Muscle of arm (tissue), 12 donors: ENCODE measurements around the gene INTS7. TPM values are rescaled to one million over a fixed set of nuclear protein-coding genes. Genes with fewer than 3 reads are reported as not detected.

ENCODE experiments used
- DNase-seq: peaks from one replicate; pipeline ENCODE4 v3.0.0-alpha.2; 2013
- polyA plus RNA-seq, 12 donors: library from polyadenylated mRNA; unstranded; fragments of 120-200 nt; gene quantifications; one replicate each; pipeline ENCODE4 v1.2.1, GENCODE V29; 2013; ENCODE audit not compliant: insufficient read length in 12 of 12

The INTS7 gene
- polyA plus RNA-seq, 12 donors, result 8.5 to 19.4 (median 14.9) TPM; not detected in 1

- DNase-seq, result no peak
Measured at GRCh38 chr1:211909395-211909794, 126.0 kb downstream of the INTS7 start.

- DNase-seq, result no peak
Measured at GRCh38 chr1:211908951-211909350, 126.4 kb downstream of the INTS7 start.

- DNase-seq, result no peak
Measured at GRCh38 chr1:211908453-211908852, 126.9 kb downstream of the INTS7 start.

- no peak for DNase-seq
Measured at GRCh38 chr1:211903490-211904245, 131.7 kb downstream of the INTS7 start.

GRCh38 chr1:211902624-211903291 is 132.6 kb downstream of the INTS7 start:
- no peak for DNase-seq

- DNase-seq, result no peak
Measured at GRCh38 chr1:211901945-211902344, 133.4 kb downstream of the INTS7 start.

- DNase-seq, result no peak
Measured at GRCh38 chr1:211900441-211900840, 134.9 kb downstream of the INTS7 start.

GRCh38 chr1:211896958-211897357 is 138.4 kb downstream of the INTS7 start:
- DNase-seq, result no peak

GRCh38 chr1:211895126-211895759 is 140.1 kb downstream of the INTS7 start:
- DNase-seq, result no peak

GRCh38 chr1:211894312-211894711 is 141.0 kb downstream of the INTS7 start:
- no peak for DNase-seq

- no peak for DNase-seq
Measured at GRCh38 chr1:211893260-211893659, 142.1 kb downstream of the INTS7 start.

GRCh38 chr1:211892577-211892976 is 142.8 kb downstream of the INTS7 start:
- no peak for DNase-seq

GRCh38 chr1:211891708-211892107 is 143.6 kb downstream of the INTS7 start:
- no peak for DNase-seq

Other genes with a start within 250 kb of the INTS7 start
- gene LPGAT1, start 204.8 kb downstream of the INTS7 start, polyA plus RNA-seq, result 10 to 100 TPM in 11 of 12 donors, not detected in 1; 13.9 to 37.1 (median 19.0) TPM
- 10 to 100 TPM in 6 of 12 donors, 1 to 10 TPM in 5, not detected in 1; 6.8 to 21.3 (median 10.7) TPM for gene DTL, start 191 bp upstream of the INTS7 start, polyA plus RNA-seq
- gene PPP2R5A, start 249.9 kb upstream of the INTS7 start, polyA plus RNA-seq, result 10 to 100 TPM in 11 of 12 donors, not detected in 1; 23.2 to 36.7 (median 31.3) TPM